Measurements from ENCODE around the gene ZBTB22.
A peak's percentile ranks its signal among the peaks of the same experiment; 100 is the strongest.

ZBTB22 gene

DNA sequence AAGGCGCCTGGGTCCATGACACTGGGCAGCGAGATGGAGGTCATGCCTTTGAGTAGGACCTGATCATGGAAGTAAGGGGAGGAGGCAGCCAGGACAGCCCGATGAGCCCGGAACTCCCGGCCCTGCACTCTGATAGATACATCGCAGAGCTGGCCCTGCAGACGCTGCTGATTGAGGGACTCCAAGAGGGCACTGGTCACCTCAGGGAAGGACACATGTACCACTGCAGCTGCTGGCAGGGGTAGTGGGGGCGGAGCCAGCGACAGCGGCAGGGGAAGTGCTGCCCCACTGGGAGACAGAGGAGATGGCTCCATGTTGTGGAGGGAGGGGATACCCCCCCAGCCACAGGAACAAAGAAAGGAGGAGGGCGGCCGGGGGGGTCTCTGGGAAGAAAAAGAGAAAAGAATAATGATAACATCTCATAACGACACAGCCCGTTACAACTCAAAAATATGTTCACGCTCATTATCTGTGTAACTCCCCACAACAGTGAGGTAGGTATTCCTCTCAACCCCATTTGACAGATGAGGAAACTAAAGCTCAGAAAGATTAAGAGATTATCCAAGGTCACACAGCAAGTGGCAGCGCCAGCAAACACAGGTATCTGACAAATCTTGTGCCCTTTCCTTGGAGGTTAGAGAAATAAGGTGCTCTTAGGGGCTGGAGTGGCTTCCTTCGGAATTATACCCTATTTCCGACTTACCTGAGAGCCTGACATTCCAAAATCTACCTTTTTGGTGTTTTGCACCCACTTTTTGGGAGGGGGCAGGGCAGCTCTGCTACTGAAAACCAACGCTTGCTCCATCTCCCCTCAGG lies 733 bp downstream of the ZBTB22 start:
- peaks cover 20% of the 10 kb centered on the region; the same call in 1 of the 2 replicates for H3K4me1 ChIP-seq (ENCODE audit: insufficient read depth, low read length)
- H3K36me3 ChIP-seq (ENCODE audit: insufficient read depth, low read length): peaks cover 20% of the 10 kb centered on the region
- H3K9ac ChIP-seq (ENCODE audit: low read depth, low read length): peak overlapping the region; percentile 46; the same call in 1 of the 2 replicates
- H3K9me3 ChIP-seq (ENCODE audit: control insufficient read depth, insufficient read depth, low read length): no peaks in the 10 kb centered on the region

DNA sequence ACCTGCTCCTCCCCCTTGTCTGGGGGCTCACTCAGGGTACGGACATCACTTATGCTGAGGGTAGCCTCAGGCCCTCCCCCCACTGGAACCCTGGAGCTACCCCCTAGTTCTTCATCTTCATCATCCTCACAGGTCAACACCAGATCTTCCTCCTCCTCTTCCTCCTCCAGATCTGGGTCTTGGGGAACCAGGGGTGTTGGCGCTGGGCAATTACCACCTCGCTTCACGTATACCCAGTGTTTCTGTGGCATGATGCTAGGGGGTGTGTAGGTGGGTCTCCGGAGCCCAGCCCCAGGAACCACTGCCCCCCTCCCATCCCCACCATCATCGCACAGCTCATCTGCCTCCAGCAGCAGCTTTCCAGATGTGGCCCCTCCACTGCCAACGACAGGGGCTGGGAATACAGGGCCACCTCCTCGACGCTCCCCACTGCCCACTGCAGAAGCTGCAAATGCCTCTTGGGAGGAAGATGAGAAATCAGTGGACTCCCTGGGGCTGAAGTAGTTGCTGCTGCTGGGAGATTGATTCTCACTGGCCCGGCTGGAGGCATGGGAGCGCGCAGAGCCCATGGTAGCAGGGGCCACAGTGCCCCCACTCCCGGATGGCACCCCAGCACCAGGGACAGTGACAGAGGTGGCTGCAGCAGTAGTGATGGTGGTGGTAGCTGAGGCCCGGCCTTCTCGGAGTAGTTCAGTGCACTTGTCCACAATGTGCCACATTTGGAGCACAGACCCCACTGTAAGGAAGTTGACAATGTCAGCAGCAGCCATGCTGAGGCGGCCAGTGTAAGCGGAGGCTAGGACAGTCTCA lies 1.5 kb downstream of the ZBTB22 start:
- Histone ChIP-seq H3K36me3 (ENCODE audit: insufficient read depth, low read length) (peaks cover 17% of the 10 kb centered on the region), H3K9me3 (ENCODE audit: control insufficient read depth, insufficient read depth, low read length) (no peaks in the 10 kb centered on the region), H3K4me1 (ENCODE audit: insufficient read depth, low read length) (peaks cover 20% of the 10 kb centered on the region; the same call in 1 of the 2 replicates), H3K9ac (ENCODE audit: low read depth, low read length) (no peak overlapping the region)

- peaks cover 9% of the 10 kb centered on the region for H3K36me3 ChIP-seq (ENCODE audit: insufficient read depth, low read length)
- peak overlapping the region; percentile 85 for H3K9ac ChIP-seq (ENCODE audit: low read depth, low read length)
- no peaks in the 10 kb centered on the region for H3K9me3 ChIP-seq (ENCODE audit: control insufficient read depth, insufficient read depth, low read length)
- H3K4me1 ChIP-seq (ENCODE audit: insufficient read depth, low read length): peaks cover 14% of the 10 kb centered on the region; the same call in 1 of the 2 replicates
These were observed 2.4 kb downstream of the ZBTB22 start for GRCh38 chr6:33314943-33315792.

GRCh38 chr6:33314515-33314942 lies 3.0 kb downstream of the ZBTB22 start:
- Histone ChIP-seq H3K9me3 (ENCODE audit: control insufficient read depth, insufficient read depth, low read length) (no peaks in the 10 kb centered on the region), H3K9ac (ENCODE audit: low read depth, low read length) (peak overlapping the region; percentile 85)

GRCh38 chr6:33313709-33314514 lies 3.6 kb downstream of the ZBTB22 start, which contains the start of gene TAPBP:
TAPBP (minus strand) TSS chr6:33314078; CDS start chr6:33314041, 37 bp downstream.
- Histone ChIP-seq H3K36me3 (ENCODE audit: insufficient read depth, low read length) (no peaks in the 10 kb centered on the region), H3K4me1 (ENCODE audit: insufficient read depth, low read length) (peaks cover 14% of the 10 kb centered on the region; the same call in 1 of the 2 replicates), H3K9ac (ENCODE audit: low read depth, low read length) (peak within 1 kb of the TSS; percentile 85), H3K9me3 (ENCODE audit: control insufficient read depth, insufficient read depth, low read length) (no peaks in the 10 kb centered on the region)

More at GRCh38 chr6:33314515-33314942, 3.0 kb downstream of the ZBTB22 start:
- Histone ChIP-seq H3K36me3 (ENCODE audit: insufficient read depth, low read length) (peaks cover 4% of the 10 kb centered on the region), H3K4me1 (ENCODE audit: insufficient read depth, low read length) (peaks cover 14% of the 10 kb centered on the region; the same call in 1 of the 2 replicates)

DNA sequence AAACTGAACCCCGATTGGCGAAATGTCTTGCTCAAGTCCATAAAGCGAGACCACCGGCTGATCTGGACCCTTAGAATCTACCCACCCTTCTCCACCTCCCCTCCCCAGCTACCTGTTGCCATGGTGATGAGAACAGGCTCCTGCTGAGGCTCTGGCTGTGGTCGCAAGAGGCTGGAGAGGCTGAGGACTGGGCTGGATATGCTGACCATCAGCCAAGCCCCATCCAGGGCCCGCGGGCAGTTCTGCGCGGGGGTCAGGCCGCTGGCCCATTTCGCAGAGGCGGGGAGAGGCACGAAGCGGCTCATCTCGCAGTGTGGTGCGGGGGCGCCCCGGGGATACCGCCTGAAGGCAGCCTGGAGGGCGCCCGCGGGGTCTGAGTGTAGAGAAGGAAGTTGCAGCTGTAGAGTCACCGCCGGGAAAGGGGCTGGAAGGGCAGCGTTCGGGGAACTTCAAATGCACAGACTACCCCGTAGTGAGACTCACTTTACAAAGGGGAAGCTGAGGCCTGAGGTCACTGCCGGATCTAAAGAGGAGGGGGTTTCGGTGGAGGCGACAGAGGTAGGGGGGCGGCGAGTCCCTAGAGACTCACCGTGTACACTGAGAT lies 4.3 kb downstream of the ZBTB22 start:
- H3K9ac ChIP-seq (ENCODE audit: low read depth, low read length): peak overlapping the region; percentile 85
- no peaks in the 10 kb centered on the region for H3K36me3 ChIP-seq (ENCODE audit: insufficient read depth, low read length)
- peaks cover 9% of the 10 kb centered on the region; the same call in 1 of the 2 replicates for H3K4me1 ChIP-seq (ENCODE audit: insufficient read depth, low read length)
- no peaks in the 10 kb centered on the region for H3K9me3 ChIP-seq (ENCODE audit: control insufficient read depth, insufficient read depth, low read length)

DNA sequence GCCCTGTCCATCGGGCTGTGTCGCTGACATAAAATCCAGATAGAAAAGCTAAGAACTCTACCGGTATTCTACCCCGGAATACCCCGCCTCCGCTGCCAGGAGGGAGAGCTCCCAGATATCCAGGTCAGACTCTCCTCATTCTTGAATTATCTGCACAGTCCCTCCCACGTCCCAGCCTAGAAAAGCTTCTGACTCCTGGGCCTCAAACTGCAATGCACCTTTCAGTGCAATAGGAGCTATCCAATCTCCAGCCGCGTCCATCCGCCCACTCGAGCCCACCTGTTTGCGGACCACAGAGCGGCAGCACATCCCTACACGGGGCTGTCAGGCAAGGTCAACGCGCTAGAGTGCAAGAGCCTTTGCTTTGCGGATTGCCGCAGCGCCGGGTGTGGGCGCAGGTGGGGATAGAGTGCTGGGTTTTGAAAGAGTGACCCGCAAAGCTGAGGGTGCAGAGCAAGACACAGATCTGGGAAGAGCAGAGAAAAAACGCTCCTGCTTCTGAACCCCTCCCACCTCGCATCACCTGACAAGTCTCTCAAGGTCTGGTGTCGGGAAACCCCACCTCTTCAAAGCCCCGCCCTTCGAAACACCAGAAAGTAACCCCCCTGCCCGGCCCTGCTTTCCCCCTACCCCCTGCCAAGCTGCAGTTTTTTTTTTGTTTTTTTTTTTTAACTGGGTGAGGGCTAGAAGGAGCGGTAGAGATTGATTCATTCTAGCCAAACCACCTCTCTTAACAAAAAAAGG lies 5.0 kb downstream of the ZBTB22 start:
- H3K4me1 ChIP-seq (ENCODE audit: insufficient read depth, low read length): peaks cover 9% of the 10 kb centered on the region; the same call in 1 of the 2 replicates
- peak overlapping the region; percentile 85; the same call in 1 of the 2 replicates for H3K9ac ChIP-seq (ENCODE audit: low read depth, low read length)
- no peaks in the 10 kb centered on the region for H3K36me3 ChIP-seq (ENCODE audit: insufficient read depth, low read length)
- H3K9me3 ChIP-seq (ENCODE audit: control insufficient read depth, insufficient read depth, low read length): no peaks in the 10 kb centered on the region

DNA sequence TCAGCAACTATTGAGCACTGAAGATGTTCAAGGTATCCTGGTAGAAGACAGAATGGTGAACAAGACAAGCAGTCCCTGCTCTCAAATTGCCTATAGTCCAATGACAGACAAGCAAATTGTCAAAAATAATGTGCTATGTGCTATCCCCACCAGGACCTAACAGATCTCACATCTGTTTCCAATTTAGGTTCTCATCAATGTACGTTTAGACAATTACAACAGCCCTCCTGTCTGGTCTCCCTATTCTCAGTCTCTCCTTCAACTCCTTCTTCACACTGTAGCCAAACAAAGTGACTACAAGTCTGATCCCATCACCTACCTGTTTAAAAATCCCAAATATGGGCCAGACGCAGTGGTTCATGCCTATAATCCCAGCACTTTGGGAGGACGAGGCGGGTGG lies 11.2 kb downstream of the ZBTB22 start:
- no peak overlapping the region for H3K9ac ChIP-seq (ENCODE audit: low read depth, low read length)
- H3K36me3 ChIP-seq (ENCODE audit: insufficient read depth, low read length): no peaks in the 10 kb centered on the region
- H3K9me3 ChIP-seq (ENCODE audit: control insufficient read depth, insufficient read depth, low read length): no peaks in the 10 kb centered on the region
- H3K4me1 ChIP-seq (ENCODE audit: insufficient read depth, low read length): no peaks in the 10 kb centered on the region

GRCh38 chr6:33305052-33305451 lies 12.5 kb downstream of the ZBTB22 start:
- Histone ChIP-seq H3K9me3 (ENCODE audit: control insufficient read depth, insufficient read depth, low read length) (no peaks in the 10 kb centered on the region), H3K4me1 (ENCODE audit: insufficient read depth, low read length) (no peaks in the 10 kb centered on the region), H3K36me3 (ENCODE audit: insufficient read depth, low read length) (no peaks in the 10 kb centered on the region), H3K9ac (ENCODE audit: low read depth, low read length) (no peak overlapping the region)

DNA sequence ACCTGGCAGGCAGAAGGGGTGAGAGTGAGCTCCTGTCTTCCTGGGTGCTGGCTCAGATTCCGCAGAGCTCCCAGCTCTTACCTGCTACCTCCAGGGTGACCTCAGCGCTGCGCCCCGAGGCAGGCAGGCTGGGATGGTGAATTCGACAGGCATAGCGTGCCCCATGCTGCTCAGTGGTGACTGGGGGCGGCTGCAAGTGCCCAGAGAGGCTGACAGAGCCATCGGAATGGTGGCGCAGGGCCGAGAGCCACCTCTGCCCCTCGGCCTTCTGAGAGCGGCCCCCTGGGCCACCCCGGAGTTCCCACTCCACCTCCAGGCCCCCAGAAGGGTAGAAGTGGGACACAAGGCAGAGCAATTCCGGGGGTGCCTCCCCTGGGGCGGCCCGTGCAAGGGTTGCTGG lies 13.3 kb downstream of the ZBTB22 start:
- H3K9ac ChIP-seq (ENCODE audit: low read depth, low read length): no peak overlapping the region

DNA sequence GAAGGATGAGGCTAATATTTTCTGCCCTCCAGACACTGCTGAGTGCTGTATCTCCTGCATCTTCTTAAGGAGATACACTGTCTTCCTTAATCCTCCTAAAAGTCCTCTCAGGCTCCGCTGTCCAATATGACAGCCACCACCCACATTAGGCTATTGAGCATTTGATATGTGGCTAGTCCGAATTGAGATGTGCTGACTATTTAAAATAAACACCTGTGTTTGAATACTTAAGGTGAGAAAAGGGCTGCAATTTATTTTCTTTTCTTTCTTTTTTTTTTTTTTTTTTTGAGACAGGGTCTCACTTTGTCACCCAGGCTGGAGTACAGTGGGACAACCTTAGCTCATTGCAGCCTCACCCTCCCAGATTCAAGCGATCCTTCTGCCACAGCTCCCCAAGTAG lies 15.7 kb downstream of the ZBTB22 start:
- H3K9ac ChIP-seq (ENCODE audit: low read depth, low read length): no peak overlapping the region
- H3K9me3 ChIP-seq (ENCODE audit: control insufficient read depth, insufficient read depth, low read length): no peaks in the 10 kb centered on the region
- no peaks in the 10 kb centered on the region for H3K36me3 ChIP-seq (ENCODE audit: insufficient read depth, low read length)
- H3K4me1 ChIP-seq (ENCODE audit: insufficient read depth, low read length): no peaks in the 10 kb centered on the region

More for the DNA sequence above, 13.3 kb downstream of the ZBTB22 start:
- Histone ChIP-seq H3K9me3 (ENCODE audit: control insufficient read depth, insufficient read depth, low read length) (no peaks in the 10 kb centered on the region), H3K36me3 (ENCODE audit: insufficient read depth, low read length) (no peaks in the 10 kb centered on the region), H3K4me1 (ENCODE audit: insufficient read depth, low read length) (no peaks in the 10 kb centered on the region)

GRCh38 chr6:33299237-33299944 lies 18.2 kb downstream of the ZBTB22 start:
- H3K9ac ChIP-seq (ENCODE audit: low read depth, low read length): peak overlapping the region; percentile 89
- H3K9me3 ChIP-seq (ENCODE audit: control insufficient read depth, insufficient read depth, low read length): no peaks in the 10 kb centered on the region
- no peaks in the 10 kb centered on the region for H3K36me3 ChIP-seq (ENCODE audit: insufficient read depth, low read length)
- H3K4me1 ChIP-seq (ENCODE audit: insufficient read depth, low read length): no peaks in the 10 kb centered on the region

All from ES-I3 (cell line).